Islet of Langerhans (tissue), 1 donor: Measurements from ENCODE around the gene HNF4A.
"Not testable (repeated sequence)": the region's sequence is repeated elsewhere in the genome, so short reads cannot be mapped to it uniquely, and the experiment has no call there.

ENCODE experiments used
- FAIRE-seq: peaks from one replicate; lab custom pipeline; 2011; peaks lifted over from hg19 to GRCh38; lab: Jason Lieb, UNC

Gene HNF4A

GRCh38 chr20:44471481-44471882 lies 116.0 kb downstream of the HNF4A start:
- no peak for FAIRE-seq

GRCh38 chr20:44472283-44472682 lies 116.8 kb downstream of the HNF4A start:
- not testable (repeated sequence) for FAIRE-seq

GRCh38 chr20:44475372-44475693 lies 119.8 kb downstream of the HNF4A start:
- no peak for FAIRE-seq

DNA sequence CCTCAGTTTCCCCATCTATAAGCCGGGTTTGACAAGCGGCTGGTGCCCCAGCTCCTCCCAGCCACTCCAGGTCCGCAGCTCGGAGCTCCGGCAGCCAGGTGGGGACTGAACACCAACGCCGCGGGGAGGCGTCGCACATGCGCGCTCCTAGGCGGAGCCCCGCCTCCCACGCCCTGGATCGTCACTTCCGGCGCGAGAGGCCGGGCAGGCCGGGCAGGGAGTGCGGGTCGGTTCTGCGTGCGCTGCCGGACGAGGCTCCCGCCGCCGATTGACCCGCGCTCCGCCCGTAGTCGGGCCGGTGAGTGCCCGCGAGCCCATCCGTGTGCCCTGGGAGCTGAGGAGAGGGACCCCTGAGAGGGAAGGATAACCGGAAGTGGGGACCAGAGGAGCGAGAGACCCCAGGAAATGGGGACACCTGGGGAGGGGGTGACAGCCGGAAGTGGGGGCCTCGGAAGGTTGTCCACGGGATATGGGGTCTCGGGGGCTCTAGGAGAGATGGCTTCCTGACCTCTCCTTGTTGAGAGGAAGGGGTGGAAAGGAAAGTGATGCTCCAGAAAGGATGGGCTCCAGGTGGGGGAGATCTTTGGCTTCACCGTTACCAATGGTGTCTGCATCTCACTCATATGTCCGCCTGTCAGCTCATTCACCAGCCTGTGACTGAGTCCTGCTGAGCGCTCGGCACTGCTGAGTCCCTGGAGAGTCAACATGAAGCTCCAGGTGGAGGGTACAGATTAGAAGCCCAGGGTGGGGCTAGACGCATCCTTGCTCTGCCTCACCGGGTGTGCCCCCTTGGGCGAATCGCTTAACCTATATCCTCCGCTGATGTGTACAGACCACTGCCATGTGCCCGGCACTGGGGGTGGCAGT lies 120.4 kb downstream of the HNF4A start, which contains the start of gene TTPAL:
TSS of gene TTPAL (plus strand) at position 181 of the 867 bp plus-strand sequence. CDS start 4,126 bp downstream, outside the sequence.
- FAIRE-seq, result no peak

- no peak for FAIRE-seq
Measured at GRCh38 chr20:44477151-44477550, 121.7 kb downstream of the HNF4A start.

DNA sequence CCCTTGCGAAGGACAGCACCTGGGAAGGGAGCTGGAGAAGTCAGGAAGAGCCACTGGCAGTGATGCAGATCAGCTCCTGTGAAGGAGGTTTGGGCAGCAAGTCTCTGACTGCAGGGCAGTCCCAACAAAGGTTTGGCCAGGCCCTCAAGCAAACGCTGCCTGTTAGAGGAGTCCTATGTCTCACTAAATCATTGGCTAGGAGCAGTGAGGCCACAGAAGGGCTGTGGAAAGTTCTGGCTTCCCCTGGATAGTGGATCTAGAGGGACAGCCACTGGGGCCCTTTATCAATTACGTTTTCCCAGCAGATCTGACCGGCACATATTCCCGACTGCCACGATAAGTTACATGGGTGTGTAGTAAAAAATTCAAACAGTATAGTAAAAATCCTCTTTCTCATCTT lies 122.7 kb downstream of the HNF4A start:
- no peak for FAIRE-seq

GRCh38 chr20:44479643-44480042 lies 124.1 kb downstream of the HNF4A start:
- FAIRE-seq, result no peak

DNA sequence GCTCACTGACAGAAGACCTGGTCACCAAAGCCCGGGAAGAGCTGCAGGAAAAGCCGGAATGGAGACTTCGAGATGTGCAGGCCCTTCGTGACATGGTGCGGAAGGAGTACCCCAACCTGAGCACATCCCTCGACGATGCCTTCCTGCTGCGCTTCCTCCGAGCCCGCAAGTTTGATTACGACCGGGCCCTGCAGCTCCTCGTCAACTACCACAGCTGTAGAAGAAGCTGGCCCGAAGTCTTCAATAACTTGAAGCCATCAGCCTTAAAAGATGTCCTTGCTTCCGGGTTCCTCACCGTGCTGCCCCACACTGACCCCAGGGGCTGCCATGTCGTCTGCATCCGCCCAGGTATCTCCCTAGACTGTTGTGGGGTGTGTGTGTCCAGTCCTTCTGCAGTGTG lies 124.6 kb downstream of the HNF4A start:
- FAIRE-seq, result no peak

DNA sequence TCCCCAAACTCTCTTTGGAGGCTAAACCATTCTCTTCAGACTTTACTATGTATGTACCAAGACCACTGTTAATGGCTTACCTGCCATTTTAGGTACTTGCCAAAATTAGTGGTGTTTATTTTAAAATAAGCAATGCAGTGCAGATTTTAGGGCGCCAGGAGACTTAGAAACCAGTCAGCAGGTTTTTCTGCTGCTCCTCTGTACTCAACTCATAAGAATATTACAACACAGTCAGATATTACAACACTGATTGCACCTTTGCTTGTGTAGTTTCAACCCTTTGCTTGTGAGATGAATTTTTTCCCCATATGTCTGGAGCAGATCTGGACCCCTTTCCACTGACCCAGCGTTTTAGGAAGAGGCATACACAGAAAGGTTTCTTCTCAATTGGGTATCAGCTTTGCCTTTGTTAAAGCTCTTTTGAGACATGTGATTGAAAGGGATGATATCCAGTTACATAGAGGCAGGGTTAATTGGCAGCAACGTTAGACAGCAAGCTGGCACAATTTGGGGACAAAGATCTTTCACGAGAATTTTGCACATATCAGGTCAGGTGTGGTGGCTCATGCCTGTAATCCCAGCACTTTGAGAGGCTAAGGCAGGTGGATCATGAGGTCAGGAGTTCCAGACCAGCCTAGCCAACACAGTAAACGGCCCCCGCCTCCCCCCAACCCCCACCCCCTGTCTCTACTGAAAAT lies 126.4 kb downstream of the HNF4A start:
- FAIRE-seq, result no peak

- no peak for FAIRE-seq
Measured at GRCh38 chr20:44483112-44483511, 127.6 kb downstream of the HNF4A start.
